Right lobe of liver (tissue), 4 donors: Measurements from ENCODE around the gene MLEC.

Experiments
- POLR2A ChIP-seq: fragments of 450-650 bp; IDR thresholded peaks from one replicate; pipeline ENCODE4 v1.6.1; 2017; ENCODE audit warnings: antibody characterized with exemption, mild to moderate bottlenecking
- TF ChIP-seq, protein P1 (sequence below), 4 donors: fragments of 200-600 bp in 3 of 4; fragments of 450-650 bp in 1 of 4; IDR thresholded peaks; one replicate each; pipeline versions ENCODE4 v1.5.1 to v1.8.0; 2016 to 2022; ENCODE audit warnings: antibody characterized with exemption in 4 of 4, mild to moderate bottlenecking in 2 of 4
- donor health status: DM: no; HTN: no; CAD: no.
- donor health status: DM: no; HTN: no; CAD: no.
- donor health status: DM: no; HTN: yes; CAD: no.

DNA sequence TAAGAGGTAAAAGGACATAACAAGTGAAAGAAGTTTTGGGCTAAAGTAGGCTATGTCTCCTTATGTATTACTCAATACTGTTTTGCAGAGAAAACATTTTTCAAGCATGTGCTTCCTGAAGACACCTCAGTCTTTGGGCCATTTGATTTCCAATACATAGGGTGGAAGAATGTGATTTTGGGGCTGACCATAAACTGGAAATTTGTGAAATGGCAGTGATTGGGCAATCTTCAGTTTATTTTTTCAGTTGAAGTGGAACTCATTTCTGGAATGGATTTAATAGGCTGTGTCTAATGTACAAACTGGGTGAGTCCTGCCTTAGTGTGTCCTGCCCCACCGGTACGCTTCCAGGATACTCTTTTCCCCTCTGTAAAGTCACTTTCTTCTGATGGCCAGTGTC is 35.8 kb downstream of the MLEC start:
- TF ChIP-seq, protein P1, sequence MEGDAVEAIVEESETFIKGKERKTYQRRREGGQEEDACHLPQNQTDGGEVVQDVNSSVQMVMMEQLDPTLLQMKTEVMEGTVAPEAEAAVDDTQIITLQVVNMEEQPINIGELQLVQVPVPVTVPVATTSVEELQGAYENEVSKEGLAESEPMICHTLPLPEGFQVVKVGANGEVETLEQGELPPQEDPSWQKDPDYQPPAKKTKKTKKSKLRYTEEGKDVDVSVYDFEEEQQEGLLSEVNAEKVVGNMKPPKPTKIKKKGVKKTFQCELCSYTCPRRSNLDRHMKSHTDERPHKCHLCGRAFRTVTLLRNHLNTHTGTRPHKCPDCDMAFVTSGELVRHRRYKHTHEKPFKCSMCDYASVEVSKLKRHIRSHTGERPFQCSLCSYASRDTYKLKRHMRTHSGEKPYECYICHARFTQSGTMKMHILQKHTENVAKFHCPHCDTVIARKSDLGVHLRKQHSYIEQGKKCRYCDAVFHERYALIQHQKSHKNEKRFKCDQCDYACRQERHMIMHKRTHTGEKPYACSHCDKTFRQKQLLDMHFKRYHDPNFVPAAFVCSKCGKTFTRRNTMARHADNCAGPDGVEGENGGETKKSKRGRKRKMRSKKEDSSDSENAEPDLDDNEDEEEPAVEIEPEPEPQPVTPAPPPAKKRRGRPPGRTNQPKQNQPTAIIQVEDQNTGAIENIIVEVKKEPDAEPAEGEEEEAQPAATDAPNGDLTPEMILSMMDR (IDR thresholded peaks at IDR 0.05): no peak
- no peak for TF ChIP-seq POLR2A
